ENCODE results near the gene SORCS2.

The SORCS2 gene

GRCh38 chr4:7631288-7632014 lies 439.1 kb downstream of the SORCS2 start:
- DNase-seq: no peak

GRCh38 chr4:7632341-7632740 lies 440.0 kb downstream of the SORCS2 start:
- DNase-seq: no peak

GRCh38 chr4:7632971-7633370 lies 440.6 kb downstream of the SORCS2 start:
- DNase-seq: no peak

GRCh38 chr4:7634661-7635251 lies 442.4 kb downstream of the SORCS2 start:
- no peak for DNase-seq

GRCh38 chr4:7635445-7636239 lies 443.3 kb downstream of the SORCS2 start:
- DNase-seq: peak; percentile 44

GRCh38 chr4:7636240-7636508 lies 443.8 kb downstream of the SORCS2 start:
- no peak for DNase-seq

- no peak for DNase-seq
Measured at GRCh38 chr4:7637139-7637538, 444.8 kb downstream of the SORCS2 start.

- no peak for DNase-seq
Measured at GRCh38 chr4:7637971-7638370, 445.6 kb downstream of the SORCS2 start.

GRCh38 chr4:7638489-7638888 lies 446.2 kb downstream of the SORCS2 start:
- DNase-seq: no peak

- peak; percentile 96 for DNase-seq
Measured at GRCh38 chr4:7638984-7639789, 446.8 kb downstream of the SORCS2 start.

GRCh38 chr4:7640136-7640535 lies 447.8 kb downstream of the SORCS2 start:
- no peak for DNase-seq

GRCh38 chr4:7641712-7642111 lies 449.4 kb downstream of the SORCS2 start:
- no peak for DNase-seq

- no peak for DNase-seq
Measured at GRCh38 chr4:7642741-7643458, 450.6 kb downstream of the SORCS2 start.

GRCh38 chr4:7645158-7645557 lies 452.8 kb downstream of the SORCS2 start:
- DNase-seq: no peak

- DNase-seq: no peak
Measured at GRCh38 chr4:7645956-7646355, 453.6 kb downstream of the SORCS2 start.

- no peak for DNase-seq
Measured at GRCh38 chr4:7646384-7647061, 454.2 kb downstream of the SORCS2 start.

GRCh38 chr4:7647186-7647585 lies 454.8 kb downstream of the SORCS2 start:
- DNase-seq: peak; percentile 38

GRCh38 chr4:7647600-7648543 lies 455.5 kb downstream of the SORCS2 start:
- peak; percentile 98 for DNase-seq

GRCh38 chr4:7648544-7649395 lies 456.4 kb downstream of the SORCS2 start:
- no peak for DNase-seq

- DNase-seq: no peak
Measured at GRCh38 chr4:7649411-7649740, 457.0 kb downstream of the SORCS2 start.
